Gastroesophageal sphincter (tissue), 4 donors: ENCODE data around the gene PCDH9. TPM values are rescaled to one million over a fixed set of nuclear protein-coding genes. Genes with fewer than 3 reads are reported as not detected.

ENCODE experiments used
- ATAC-seq: fragments of 150-250 bp; one replicate; pipeline ENCODE4 v1.9.1; 2016; ENCODE audit warnings: mild to moderate bottlenecking, moderate library complexity
- H3K27ac ChIP-seq, 4 donors: fragments of 200-600 bp; sonication (generic) in 3 of 4; 1 replicate in 3 of 4; 2 replicates in 1 of 4; pipeline ENCODE4 v1.5.1; 2016 to 2019
- H3K27me3 ChIP-seq: fragments of 200-600 bp; sonication (generic); one replicate; pipeline ENCODE4 v1.5.1; 2019
- H3K36me3 ChIP-seq, 2 donors: fragments of 200-600 bp; sonication (generic); one replicate each; pipeline ENCODE4 v1.5.1; 2019; ENCODE audit warnings: control low read depth in 1 of 2
- H3K4me1 ChIP-seq, 3 donors: fragments of 200-600 bp; sonication (generic); 1 replicate in 2 of 3; 2 replicates in 1 of 3; pipeline ENCODE4 v1.5.1; 2016 to 2019; ENCODE audit warnings: control low read depth in 2 of 3
- H3K4me3 ChIP-seq, 2 donors: fragments of 200-600 bp; sonication (generic); one replicate each; pipeline ENCODE4 v1.5.1; 2019; ENCODE audit warnings: mild to moderate bottlenecking in 1 of 2, moderate library complexity in 1 of 2
- H3K9me3 ChIP-seq, 3 donors: fragments of 200-600 bp; sonication (generic); one replicate each; pipeline ENCODE4 v1.5.1; 2017 to 2019; ENCODE audit warnings: control low read depth in 2 of 3
- EP300 ChIP-seq: sonication (generic); formaldehyde crosslinking; IDR thresholded peaks from one replicate; pipeline ENCODE4 v1.6.1; 2017; ENCODE audit warnings: antibody characterized with exemption, mild to moderate bottlenecking
- POLR2A ChIP-seq, 2 donors: fragments of 450-650 bp; IDR thresholded peaks; one replicate each; pipeline ENCODE4 v1.6.1; 2017; ENCODE audit warnings: antibody characterized with exemption in 2 of 2, mild to moderate bottlenecking in 2 of 2, moderate library complexity in 1 of 2
- POLR2AphosphoS5 ChIP-seq: sonication (generic); formaldehyde crosslinking; IDR thresholded peaks from one replicate; pipeline ENCODE4 v1.6.1; 2017; ENCODE audit warnings: antibody characterized with exemption
- WGBS, 2 donors: methylation state at CpG; one replicate each; pipeline ENCODE4 v1.1.5; 2018; ENCODE audit warnings: low coverage in 1 of 2; 5-methylcytosine and 5-hydroxymethylcytosine counted together
- total RNA-seq, 4 donors: library from RNA; depleted of rRNA; stranded (reverse); fragments of >200 nt; gene quantifications; one replicate each; pipeline ENCODE4 v1.1.0, GENCODE V29; 2016
- TF ChIP-seq, protein P1 (sequence below), 4 experiments: fragments of 200-600 bp in 2 of 4; fragments of 450-650 bp in 2 of 4; sonication (generic) in 1 of 4; IDR thresholded peaks; one replicate each; pipeline ENCODE4 v1.5.1; 2017 to 2019; ENCODE audit warnings: antibody characterized with exemption in 4 of 4, mild to moderate bottlenecking in 2 of 4, moderate library complexity in 2 of 4

The PCDH9 gene
- total RNA-seq, 4 donors from 2014 or later = 52.9 to 141 (median 56.5) TPM

- Histone ChIP-seq H3K27ac (no peak overlapping the region), H3K36me3 (no peaks in the 10 kb centered on the region), H3K4me3 (no peak overlapping the region), H3K27me3 (no peaks in the 10 kb centered on the region), H3K9me3 (peaks cover 0 to 6% (median 0%) of the 10 kb centered on the region in 3 donors), H3K4me1 (no peaks in the 10 kb centered on the region)
- no peak for ATAC-seq
- TF ChIP-seq, protein P1, sequence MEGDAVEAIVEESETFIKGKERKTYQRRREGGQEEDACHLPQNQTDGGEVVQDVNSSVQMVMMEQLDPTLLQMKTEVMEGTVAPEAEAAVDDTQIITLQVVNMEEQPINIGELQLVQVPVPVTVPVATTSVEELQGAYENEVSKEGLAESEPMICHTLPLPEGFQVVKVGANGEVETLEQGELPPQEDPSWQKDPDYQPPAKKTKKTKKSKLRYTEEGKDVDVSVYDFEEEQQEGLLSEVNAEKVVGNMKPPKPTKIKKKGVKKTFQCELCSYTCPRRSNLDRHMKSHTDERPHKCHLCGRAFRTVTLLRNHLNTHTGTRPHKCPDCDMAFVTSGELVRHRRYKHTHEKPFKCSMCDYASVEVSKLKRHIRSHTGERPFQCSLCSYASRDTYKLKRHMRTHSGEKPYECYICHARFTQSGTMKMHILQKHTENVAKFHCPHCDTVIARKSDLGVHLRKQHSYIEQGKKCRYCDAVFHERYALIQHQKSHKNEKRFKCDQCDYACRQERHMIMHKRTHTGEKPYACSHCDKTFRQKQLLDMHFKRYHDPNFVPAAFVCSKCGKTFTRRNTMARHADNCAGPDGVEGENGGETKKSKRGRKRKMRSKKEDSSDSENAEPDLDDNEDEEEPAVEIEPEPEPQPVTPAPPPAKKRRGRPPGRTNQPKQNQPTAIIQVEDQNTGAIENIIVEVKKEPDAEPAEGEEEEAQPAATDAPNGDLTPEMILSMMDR (IDR thresholded peaks at IDR 0.05) = no peak
- no peak for TF ChIP-seq POLR2AphosphoS5
- no peak for TF ChIP-seq EP300
- no peak for TF ChIP-seq POLR2A (IDR thresholded peaks at IDR 0.05)
- 70 to 77% methylated on average over 2 of the region's 2 CpGs for WGBS, 2 donors
These were observed 805.7 kb downstream of the PCDH9 start for GRCh38 chr13:66424422-66424821.

GRCh38 chr13:66415444-66415843, 814.7 kb downstream of the PCDH9 start:
- Histone ChIP-seq H3K27me3 (no peaks in the 10 kb centered on the region), H3K4me1 (peaks cover 0 to 5% (median 0%) of the 10 kb centered on the region in 3 donors), H3K27ac (no peak overlapping the region), H3K36me3 (no peaks in the 10 kb centered on the region), H3K9me3 (peaks cover 0 to 6% (median 0%) of the 10 kb centered on the region in 3 donors), H3K4me3 (no peak overlapping the region)
- TF ChIP-seq POLR2A (IDR thresholded peaks at IDR 0.05) = no peak
- TF ChIP-seq POLR2AphosphoS5 = no peak
- TF ChIP-seq EP300 = no peak
- TF ChIP-seq, protein P1 (IDR thresholded peaks at IDR 0.05) = no peak
- WGBS, 2 donors = 51 to 75% methylated on average over 2 of the region's 2 CpGs
- ATAC-seq = no peak

DNA sequence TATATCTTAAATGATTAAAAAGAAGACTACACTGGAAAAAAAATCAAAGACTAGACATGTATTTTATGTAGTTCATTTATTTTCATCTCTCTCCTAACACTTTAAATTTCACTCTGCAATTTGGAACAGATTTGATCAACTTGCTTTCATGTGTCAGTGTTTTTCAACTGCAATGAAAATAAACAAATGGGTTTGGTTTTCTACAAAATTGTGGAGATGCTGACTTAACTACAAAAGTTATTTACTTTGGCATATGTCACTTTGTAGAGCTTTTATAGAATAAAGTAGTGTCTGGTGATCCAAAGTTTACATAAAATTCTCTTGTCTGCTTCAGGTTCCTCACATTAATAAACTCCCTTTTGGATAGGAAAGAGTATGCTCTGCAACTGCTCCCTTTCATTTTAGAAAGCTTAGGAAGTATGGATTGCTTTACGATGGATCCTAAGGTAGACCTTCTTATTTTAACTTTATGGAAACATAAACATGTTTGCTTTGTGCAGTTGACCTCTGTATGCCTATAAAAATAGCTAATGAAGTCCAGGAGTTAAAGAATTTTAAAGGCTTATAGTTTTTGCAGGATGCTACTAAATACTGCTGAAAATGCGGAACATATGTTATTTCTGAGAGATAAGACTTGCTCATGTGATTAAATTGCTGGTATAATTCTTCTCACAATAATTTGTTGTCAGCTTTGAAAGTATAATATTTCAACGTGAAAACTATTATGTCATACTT, 815.9 kb downstream of the PCDH9 start:
- 46 to 55% methylated on average over 3 of the region's 3 CpGs for WGBS, 2 donors
- Histone ChIP-seq H3K27ac (no peak overlapping the region), H3K36me3 (no peaks in the 10 kb centered on the region), H3K4me3 (no peak overlapping the region), H3K27me3 (no peaks in the 10 kb centered on the region), H3K9me3 (no peaks in the 10 kb centered on the region), H3K4me1 (peaks cover 0 to 5% (median 0%) of the 10 kb centered on the region in 3 donors)
- TF ChIP-seq POLR2AphosphoS5 = no peak
- TF ChIP-seq POLR2A (IDR thresholded peaks at IDR 0.05) = no peak
- no peak for TF ChIP-seq EP300
- TF ChIP-seq, protein P1 (IDR thresholded peaks at IDR 0.05) = no peak
- no peak for ATAC-seq

DNA sequence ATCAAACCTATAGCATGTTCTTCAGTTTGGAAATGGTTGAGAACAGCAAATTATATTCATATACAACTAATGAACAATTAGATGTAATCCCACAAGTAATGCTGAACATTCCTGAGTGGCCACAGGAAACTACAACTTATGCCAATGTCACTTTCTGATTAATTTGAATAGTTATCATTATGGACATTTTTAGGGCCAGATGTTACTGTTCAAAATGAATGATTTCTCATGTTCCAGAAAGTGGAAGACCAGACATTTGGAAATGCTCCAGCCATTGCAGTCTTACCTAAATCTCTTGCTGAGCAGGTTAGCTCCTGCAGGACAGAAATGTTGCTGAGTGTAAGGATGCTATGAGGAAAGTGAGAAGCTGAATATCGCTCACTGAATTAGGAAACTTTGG, 819.8 kb downstream of the PCDH9 start:
- TF ChIP-seq POLR2A (IDR thresholded peaks at IDR 0.05) (no peak), EP300 (no peak)
- TF ChIP-seq, protein P1 (IDR thresholded peaks at IDR 0.05) = no peak
- Histone ChIP-seq H3K27ac (no peak overlapping the region), H3K4me1 (peaks cover 0 to 24% (median 5%) of the 10 kb centered on the region in 3 donors), H3K4me3 (no peak overlapping the region), H3K27me3 (no peaks in the 10 kb centered on the region), H3K9me3 (no peaks in the 10 kb centered on the region), H3K36me3 (no peaks in the 10 kb centered on the region)
- no peak for ATAC-seq
- WGBS, 2 donors = 100% methylated on average over 1 of the region's 1 CpG; no CpG with 5 or more reads in 1 of the 2 donors

DNA sequence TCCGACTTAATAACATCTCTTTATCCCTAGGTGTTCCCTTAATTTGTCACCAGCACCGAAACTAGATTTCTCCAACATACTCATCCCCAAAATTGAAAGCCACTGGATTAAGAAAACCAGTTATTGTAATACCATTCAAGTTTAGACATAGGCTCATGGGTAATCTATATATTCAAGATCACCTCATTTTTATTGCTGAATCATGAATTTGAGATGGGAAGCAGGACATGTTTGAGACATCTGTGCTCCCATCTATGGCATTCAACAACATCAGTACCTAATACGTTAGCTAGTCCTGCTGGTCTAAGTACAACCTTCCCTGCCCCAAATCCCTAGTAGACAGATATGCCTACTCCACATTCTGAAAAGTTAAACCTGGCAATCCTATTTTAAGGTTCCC, 820.6 kb downstream of the PCDH9 start:
- TF ChIP-seq POLR2A (IDR thresholded peaks at IDR 0.05) (no peak), POLR2AphosphoS5 (no peak), EP300 (no peak)
- TF ChIP-seq, protein P1 (IDR thresholded peaks at IDR 0.05) = no peak
- Histone ChIP-seq H3K27me3 (no peaks in the 10 kb centered on the region), H3K27ac (peak overlapping the region in 1 of 4 donors; percentile 13), H3K9me3 (no peaks in the 10 kb centered on the region), H3K36me3 (no peaks in the 10 kb centered on the region), H3K4me3 (no peak overlapping the region), H3K4me1 (peaks cover 0 to 24% (median 5%) of the 10 kb centered on the region in 3 donors)
- ATAC-seq = no peak
- 96 to 100% methylated on average over 3 of the region's 3 CpGs for WGBS, 2 donors
